B cell (primary cell): ENCODE data around the gene COMMD8.

Experiments used
- CTCF ChIP-seq: fragments of 200-600 bp; IDR thresholded peaks from one replicate; pipeline ENCODE4 v1.8.0; 2022; ENCODE audit warnings: antibody characterized with exemption, mild to moderate bottlenecking
- EZH2 ChIP-seq: IDR thresholded peaks from 2 replicates; pipeline ENCODE4 v1.6.1; 2012; ENCODE audit warnings: borderline replicate concordance, low read depth, mild to moderate bottlenecking, moderate library complexity, low read length; ENCODE audit not compliant: insufficient read depth, poor library complexity, severe bottlenecking

GRCh38 chr4:47475411-47475810 lies 11.9 kb upstream of the COMMD8 start:
- TF ChIP-seq CTCF = no peak
- TF ChIP-seq EZH2 = no peak
